HepG2 (cell line): ENCODE results near the gene ATP5PB. TPM values are rescaled to one million over a fixed set of nuclear protein-coding genes. Genes with fewer than 3 reads are reported as not detected.

Experiments used
- ATAC-seq: fragments of 200-7000 bp; cut with Tn5 transposase; 3 replicates; pipeline ENCODE4 v1.9.1; 2020; ENCODE audit warnings: mild to moderate bottlenecking, moderate library complexity
- BruUV-seq: library from RNA; stranded (reverse); fragments of 400-500 nt; replicated peaks from 2 replicates; lab custom pipeline; 2021; lab: Mats Ljungman, UMichigan
- CTCF ChIA-PET: fragments of 300-600 bp; formaldehyde crosslinking; extraction: SDS; loops from one replicate; lab custom pipeline; 2021; ENCODE audit warnings: low total read pairs, inconsistent platforms, low intra/inter-chr PET ratio; lab: Yijun Ruan, JAX
- POLR2A ChIA-PET: fragments of 350-600 bp; sonication (Branson Sonifier 250); formaldehyde crosslinking; loops from one replicate; lab custom pipeline; 2020; ENCODE audit warnings: antibody characterized with exemption, inconsistent platforms; lab: Yijun Ruan, JAX
- DNase-seq: peaks from one replicate; pipeline ENCODE4 v3.0.0-alpha.2; 2015; ENCODE audit warnings: low spot score
- FAIRE-seq: peaks from 3 replicates; lab custom pipeline; 2011; peaks lifted over from hg19 to GRCh38; lab: Jason Lieb, UNC
- H2AFZ ChIP-seq: one replicate; pipeline ENCODE4 v1.6.1; 2011; ENCODE audit warnings: low read length, inconsistent platforms
- H3K27ac ChIP-seq: fragments of 300-600 bp; 3 replicates; pipeline ENCODE4 v1.8.0; 2011; ENCODE audit warnings: mixed run types, mild to moderate bottlenecking, mixed read lengths, low read length, inconsistent platforms; ENCODE audit not compliant: insufficient read depth; ENCODE audit errors: extremely low read length
- H3K27me3 ChIP-seq, 2 experiments: fragments of 200-600 bp in 1 of 2; 2 replicates in 1 of 2; 3 replicates in 1 of 2; pipeline versions ENCODE4 v1.6.0 to v1.8.0; 2011; ENCODE audit warnings: low read length in 2 of 2, mild to moderate bottlenecking in 2 of 2, moderate library complexity in 2 of 2, inconsistent platforms in 1 of 2; ENCODE audit not compliant: insufficient read depth in 2 of 2, control insufficient read depth in 1 of 2
- H3K36me3 ChIP-seq, 2 experiments: fragments of 200-600 bp in 1 of 2; replicated peaks in 1 of 2; 2 replicates in 1 of 2; 3 replicates in 1 of 2; pipeline versions ENCODE4 v1.5.1 to v1.8.0; 2011; ENCODE audit warnings: low read length in 2 of 2, inconsistent platforms in 1 of 2; ENCODE audit not compliant: insufficient read depth in 2 of 2, control insufficient read depth in 1 of 2
- H3K4me1 ChIP-seq: 2 replicates; pipeline ENCODE4 v1.5.1; 2012; ENCODE audit warnings: low read length, inconsistent platforms; ENCODE audit not compliant: insufficient read depth
- H3K4me2 ChIP-seq: 2 replicates; pipeline ENCODE4 v1.6.0; 2011; ENCODE audit warnings: low read depth, low read length, inconsistent platforms
- H3K4me3 ChIP-seq, 3 experiments: fragments of 200-600 bp in 1 of 3; sonication (generic), shearing (Covaris generic) in 1 of 3; replicated peaks in 1 of 3; 2 replicates each; pipeline ENCODE4 v1.5.1; 2011 to 2016; ENCODE audit warnings: low read length in 3 of 3, inconsistent platforms in 2 of 3, low read depth in 2 of 3, mild to moderate bottlenecking in 2 of 3, control low read depth in 1 of 3, mixed read lengths in 1 of 3; ENCODE audit not compliant: insufficient read depth in 1 of 3
- H3K79me2 ChIP-seq: one replicate; pipeline ENCODE4 v1.6.1; 2011; ENCODE audit warnings: low read length, inconsistent platforms; ENCODE audit not compliant: insufficient read depth
- H3K9ac ChIP-seq: 2 replicates; pipeline ENCODE4 v1.6.0; 2011; ENCODE audit warnings: mild to moderate bottlenecking, low read depth, low read length, inconsistent platforms; ENCODE audit not compliant: insufficient read depth
- H3K9me3 ChIP-seq: 2 replicates; pipeline ENCODE4 v1.5.1; 2012; ENCODE audit warnings: mild to moderate bottlenecking, low read length
- H4K20me1 ChIP-seq: 2 replicates; pipeline ENCODE4 v1.6.0; 2011; ENCODE audit warnings: inconsistent platforms, mild to moderate bottlenecking, low read length, moderate library complexity; ENCODE audit not compliant: insufficient read depth
- CEBPB ChIP-seq: IDR thresholded peaks from 2 replicates; pipeline ENCODE4 v1.6.1; 2011; ENCODE audit warnings: low read depth, low read length, improper control_type of control experiment, borderline replicate concordance
- CEBPG ChIP-seq: IDR thresholded peaks from 2 replicates; pipeline ENCODE4 v1.6.1; 2016
- ELF1 ChIP-seq: sonication (generic); formaldehyde crosslinking; IDR thresholded peaks from 2 replicates; pipeline ENCODE4 v1.4.0; 2020; ENCODE audit warnings: missing genetic modification reagents
- ELF3 ChIP-seq: IDR thresholded peaks from 2 replicates; pipeline ENCODE4 v1.6.1; 2016; ENCODE audit warnings: missing genetic modification reagents, missing compliant biosample characterization
- ERF ChIP-seq: IDR thresholded peaks from 2 replicates; pipeline ENCODE4 v1.6.1; 2018; ENCODE audit warnings: missing biosample characterization, missing genetic modification reagents
- ETV5 ChIP-seq: IDR thresholded peaks from 2 replicates; pipeline ENCODE4 v1.6.1; 2018; ENCODE audit warnings: missing biosample characterization, missing genetic modification reagents, inconsistent platforms, borderline replicate concordance
- KAT2B ChIP-seq: fragments of 150-350 bp; IDR thresholded peaks from 2 replicates; pipeline ENCODE4 v1.6.1; 2014; ENCODE audit warnings: low read depth, low read length, borderline replicate concordance
- MAFK ChIP-seq, 2 experiments: IDR thresholded peaks in 1 of 2; conservative IDR thresholded peaks in 1 of 2; 2 replicates each; pipeline ENCODE4 v1.6.1; 2011; ENCODE audit warnings: improper control_type of control experiment in 2 of 2, low read length in 2 of 2
- SRSF9 ChIP-seq: fragments of 200-400 bp; formaldehyde crosslinking; IDR thresholded peaks from 2 replicates; pipeline ENCODE4 v1.6.1; 2018; ENCODE audit warnings: borderline replicate concordance, mild to moderate bottlenecking, low read depth, low read length; ENCODE audit not compliant: insufficient read depth, poor library complexity, severe bottlenecking
- ZNF143 ChIP-seq: sonication (generic); formaldehyde crosslinking; IDR thresholded peaks from 2 replicates; pipeline ENCODE4 v1.4.0; 2020; ENCODE audit warnings: missing genetic modification reagents
- WGBS: methylation state at CpG from one replicate; pipeline ENCODE4 v1.1.6; 2017; ENCODE audit warnings: low lambda C conversion rate; 5-methylcytosine and 5-hydroxymethylcytosine counted together
- in situ Hi-C: cut with HindIII; loops from 2 replicates; pipeline ENCODE4 v1.10.0; 2017; ENCODE audit warnings: low pct_unique_long_range_greater_than_20kb; ENCODE audit not compliant: extremely low pct_ligation_motif_present
- intact Hi-C: fragments of 100-400 bp; cut with micrococcal nuclease; formaldehyde crosslinking; loops from one replicate; pipeline ENCODE4 v1.10.0; 2022; ENCODE audit not compliant: unreplicated experiment
- polyA plus RNA-seq, 8 experiments: library from polyadenylated mRNA; depleted of rRNA in 3 of 8; stranded (reverse) in 7 of 8; unstranded in 1 of 8; fragments of >200 nt; fragmentation: Illumina TruSeq in 4 of 8; extraction: Trizol in 4 of 8; gene quantifications; 2 replicates each; pipeline versions ENCODE4 v1.2.1 to v1.2.3, GENCODE V29; 2011 to 2016; ENCODE audit warnings: low read depth in 4 of 8, missing spikeins in 1 of 8, mixed read lengths in 1 of 8; ENCODE audit not compliant: insufficient read depth in 1 of 8
- total RNA-seq, 5 experiments: library from RNA; depleted of rRNA; stranded (reverse); fragments of >200 nt; fragmentation: Illumina TruSeq; extraction: Trizol; gene quantifications; 2 replicates each; pipeline ENCODE4 v1.2.3, GENCODE V29; 2016; ENCODE audit warnings: low read depth in 1 of 5

Gene ATP5PB
- total and polyA plus RNA-seq, 2 of the 13 experiments (the other 11 are each of a cell fraction or from before 2014, with no cell fraction given), result 297 to 541 TPM

- H3K4me1 ChIP-seq, result peaks cover 9% of the 10 kb centered on the region; the same call in 1 of the 2 replicates
- ATAC-seq, result peak; percentile 35; the same call in 2 of the 3 replicates
- no peaks in the 10 kb centered on the region for H3K9me3 ChIP-seq
- CTCF ChIA-PET, result no interaction called here
- H3K4me2 ChIP-seq, result peak overlapping the region; percentile 41; the same call in 1 of the 2 replicates
- peaks cover 5 to 39% of the 10 kb centered on the region in 2 experiments; a peak in 3 of 5 replicates for H3K27me3 ChIP-seq
- 28% methylated on average over 4 of the region's 4 CpGs for WGBS
- H2AFZ ChIP-seq, result no peak overlapping the region
- intact Hi-C loops (loop anchor here (1.0 kb wide), 1 partner anchor 15 kb away; no protein-coding TSS in a partner anchor), in situ Hi-C loops (no loop called here)
- H3K36me3 ChIP-seq, result no peaks in the 10 kb centered on the region
- no peaks in the 10 kb centered on the region for H4K20me1 ChIP-seq
- no peaks in the 10 kb centered on the region for H3K79me2 ChIP-seq
- no TSS peak for BruUV-seq
- no peak overlapping the region; a peak in 1 of 6 replicates for H3K4me3 ChIP-seq
- FAIRE-seq, result no peak
- no peak for DNase-seq
- no peak overlapping the region for H3K27ac ChIP-seq
- TF ChIP-seq ELF1 (CRISPR knock-in tag) (0 out of 2 replicates have a peak, but pooled peaks have one; percentile 12), ZNF143 (CRISPR knock-in tag) (no peak), ERF (no peak), ETV5 (CRISPR knock-in tag) (peak; percentile 24; the same call in 1 of the 2 replicates), CEBPG (CRISPR knock-in tag) (peak; percentile 73), ELF3 (0 out of 2 replicates have a peak, but pooled peaks have one; percentile 29), CEBPB (peak; percentile 81), SRSF9 (no peak)
- H3K9ac ChIP-seq, result no peak overlapping the region
- POLR2A ChIA-PET, result interaction anchor here (0.7 to 1.5 kb wide), 2 partner anchors 19 to 204 kb away, joined by 3 to 5 read pairs; no protein-coding TSS in a partner anchor
Measured at GRCh38 chr1:111489604-111490003, 40.3 kb downstream of the ATP5PB start.

- WGBS, result 36% methylated on average over 4 of the region's 4 CpGs
- H3K27ac ChIP-seq, result no peak overlapping the region
- in situ Hi-C loops (no loop called here), intact Hi-C loops (no loop called here)
- POLR2A ChIA-PET, result interaction anchor here (1.5 kb wide), 1 partner anchor 18 kb away, joined by 5 read pairs; no protein-coding TSS in a partner anchor
- H3K4me2 ChIP-seq, result no peak overlapping the region
- DNase-seq (no peak), FAIRE-seq (no peak), ATAC-seq (no peak)
- no peak overlapping the region for H3K4me3 ChIP-seq
- no peaks in the 10 kb centered on the region for H3K9me3 ChIP-seq
- no peak overlapping the region for H3K9ac ChIP-seq
- peaks cover 5 to 38% of the 10 kb centered on the region in 2 experiments; a peak in 3 of 5 replicates for H3K27me3 ChIP-seq
- CTCF ChIA-PET, result no interaction called here
- no peaks in the 10 kb centered on the region for H3K36me3 ChIP-seq
- peak in 1 of 2 experiments; percentile 16; a peak in 1 of 4 replicates for TF ChIP-seq MAFK (conservative IDR thresholded peaks at IDR 0.05 in 1 of 2, IDR thresholded peaks at IDR 0.05 in 1 of 2; ENCODE audit: low read length in 2 of 2)
- no peak for TF ChIP-seq KAT2B
- no peak for TF ChIP-seq SRSF9
- peaks cover 9% of the 10 kb centered on the region; the same call in 1 of the 2 replicates for H3K4me1 ChIP-seq
- H3K79me2 ChIP-seq, result no peaks in the 10 kb centered on the region
- BruUV-seq, result no TSS peak
- H2AFZ ChIP-seq, result no peak overlapping the region
- no peaks in the 10 kb centered on the region for H4K20me1 ChIP-seq
Measured at GRCh38 chr1:111490220-111490619, 41.0 kb downstream of the ATP5PB start.
